ENCODE data around the gene SF3B5.
A peak's percentile ranks its signal among the peaks of the same experiment; 100 is the strongest.
"Not testable (repeated sequence)": the region's sequence is repeated elsewhere in the genome, so short reads cannot be mapped to it uniquely, and the experiment has no call there.

Gene SF3B5

GRCh38 chr6:144062786-144063185, 32.6 kb downstream of the SF3B5 start:
- DNase-seq: no peak

- DNase-seq: no peak
These were observed 36.2 kb downstream of the SF3B5 start for GRCh38 chr6:144059139-144059538.

- DNase-seq: peak; percentile 58
These were observed 40.0 kb downstream of the SF3B5 start for GRCh38 chr6:144055121-144055931.

- DNase-seq: no peak
These were observed 41.8 kb downstream of the SF3B5 start for GRCh38 chr6:144053601-144054000.

- DNase-seq: no peak
These were observed 42.9 kb downstream of the SF3B5 start for GRCh38 chr6:144052488-144052887.

GRCh38 chr6:144049386-144049785, 46.0 kb downstream of the SF3B5 start:
- no peak for DNase-seq

GRCh38 chr6:144047688-144048087, 47.7 kb downstream of the SF3B5 start:
- DNase-seq: no peak

- DNase-seq: not testable (repeated sequence)
These were observed 48.7 kb downstream of the SF3B5 start for GRCh38 chr6:144046672-144047071.

GRCh38 chr6:144044989-144045388, 50.4 kb downstream of the SF3B5 start:
- DNase-seq: not testable (repeated sequence)

Measured in stimulated activated CD4-positive, alpha-beta T cell treated with anti-CD3 and anti-CD28 coated beads, Interleukin-4, amount 100 ng/mL, for 24 hours (primary cell).